GM21447 (cell line): ENCODE results near the gene MATN4.

Experiments
- ATAC-seq: cut with Tn5 transposase; IDR thresholded peaks from one replicate; pipeline ENCODE4 v1.9.1; 2021; ENCODE audit not compliant: unreplicated experiment

Gene MATN4

DNA sequence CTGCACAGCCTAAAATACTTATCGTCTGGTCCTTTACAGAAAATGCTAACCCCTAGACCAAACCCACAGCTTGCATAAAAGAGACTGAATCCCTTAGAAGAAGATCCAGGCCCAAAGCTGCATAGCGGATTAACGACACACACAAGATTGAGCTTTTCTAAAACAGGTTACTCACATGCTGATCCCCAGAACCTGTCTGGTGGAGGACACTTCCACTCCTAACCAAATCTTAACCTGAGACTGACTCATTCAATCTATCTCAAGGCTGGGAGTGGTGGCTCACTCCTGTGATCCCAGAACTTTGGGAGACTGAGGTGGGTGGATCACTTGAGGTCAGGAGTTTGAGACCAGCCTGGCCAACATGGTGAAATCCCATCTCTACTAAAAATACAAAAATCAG lies 50.9 kb downstream of the MATN4 start:
- ATAC-seq, result no peak

DNA sequence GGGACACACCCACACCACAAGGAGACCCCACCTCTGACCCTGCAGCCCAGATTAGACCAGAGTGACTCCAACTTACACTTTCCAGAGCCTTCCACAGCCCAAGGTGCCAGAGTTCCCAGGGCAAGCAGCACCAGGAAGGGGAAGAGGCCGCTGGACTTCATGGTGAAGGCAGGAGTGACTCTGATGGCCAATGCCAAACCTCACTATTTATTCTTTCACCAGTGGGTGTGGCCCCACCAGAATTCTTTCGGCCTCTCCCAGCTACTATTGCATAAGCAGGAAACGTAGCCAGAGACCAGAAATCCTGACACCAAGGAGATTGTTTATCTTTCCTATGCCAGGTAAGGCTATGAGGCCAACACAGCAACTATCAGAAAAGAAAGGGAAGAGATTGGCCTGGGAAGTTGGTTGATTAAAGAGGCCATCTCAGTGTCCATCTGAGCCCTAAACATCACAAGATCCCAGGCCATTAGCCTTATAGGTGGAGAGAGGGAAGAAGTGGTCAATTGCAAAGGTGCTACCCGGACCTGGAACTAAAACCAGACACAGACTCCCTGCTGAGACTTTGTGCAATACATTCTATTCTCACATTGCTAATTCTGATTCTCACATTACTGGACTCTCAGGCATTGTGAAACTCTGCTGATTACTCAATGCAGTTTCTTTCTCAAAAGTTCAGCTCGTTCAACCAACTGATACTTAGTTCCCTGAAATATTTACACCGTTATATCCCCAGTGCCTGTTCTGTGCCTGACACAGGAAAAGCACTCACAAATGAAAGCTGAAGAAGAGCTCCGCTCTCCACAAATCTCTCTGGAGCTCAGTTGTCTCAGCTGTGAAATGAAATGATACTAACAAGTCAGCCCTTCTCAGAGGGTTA lies 53.5 kb downstream of the MATN4 start, which contains the start of gene SLPI:
Gene SLPI, minus strand, starts transcription at position 182 of the 880 bp plus-strand sequence. Its CDS starts 21 bp downstream, at position 161.
- ATAC-seq, result no peak

DNA sequence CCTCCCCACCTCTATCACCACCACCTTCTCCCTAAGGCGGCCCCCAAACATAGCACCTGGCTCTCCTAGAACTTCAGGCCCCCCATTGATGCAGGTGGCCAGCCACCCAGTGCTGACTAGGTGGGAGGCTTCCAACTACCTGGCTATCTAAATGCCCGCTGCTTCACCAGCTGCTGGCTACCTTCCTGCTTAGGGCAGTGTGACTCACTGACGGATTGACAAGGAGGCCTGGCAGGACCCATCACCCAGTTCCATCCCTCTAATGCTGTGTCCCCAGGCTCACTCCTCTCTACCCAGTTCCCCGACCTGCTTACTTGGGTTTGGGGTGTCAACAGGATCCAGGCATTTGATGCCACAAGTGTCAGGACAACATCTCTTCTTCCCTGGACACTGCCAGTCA lies 54.8 kb downstream of the MATN4 start:
- ATAC-seq, result no peak

DNA sequence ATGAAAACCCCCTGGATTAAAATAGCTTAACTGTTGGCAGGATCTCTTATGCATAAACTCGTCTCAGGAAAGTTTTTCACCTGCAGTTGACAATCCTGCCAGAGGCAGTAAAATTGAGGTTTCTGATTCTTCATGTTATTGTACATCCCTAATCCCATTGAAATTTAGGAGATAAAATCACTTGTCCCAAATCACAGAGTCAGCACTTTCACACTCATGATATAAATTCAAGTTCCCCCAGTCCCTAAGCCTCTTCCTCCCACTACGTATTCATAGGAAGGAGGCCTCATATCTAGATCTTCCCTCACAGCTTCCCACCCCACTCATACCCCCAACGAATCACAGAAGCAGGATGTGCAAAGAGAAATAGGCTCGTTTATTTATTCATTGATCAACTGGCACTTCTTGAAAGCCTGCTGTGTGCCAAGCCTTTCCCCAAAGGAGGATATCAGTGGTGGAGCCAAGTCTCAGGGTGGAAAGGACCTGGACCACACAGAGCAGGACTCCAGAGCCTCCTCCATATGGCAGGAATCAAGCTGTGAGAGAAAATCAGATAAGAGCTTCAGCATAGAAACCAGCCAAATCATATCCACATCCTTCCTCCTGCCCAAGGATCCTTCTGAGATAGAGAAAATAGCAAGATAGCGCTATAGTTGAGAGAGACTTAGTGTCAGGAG lies 56.1 kb downstream of the MATN4 start:
- no peak for ATAC-seq

DNA sequence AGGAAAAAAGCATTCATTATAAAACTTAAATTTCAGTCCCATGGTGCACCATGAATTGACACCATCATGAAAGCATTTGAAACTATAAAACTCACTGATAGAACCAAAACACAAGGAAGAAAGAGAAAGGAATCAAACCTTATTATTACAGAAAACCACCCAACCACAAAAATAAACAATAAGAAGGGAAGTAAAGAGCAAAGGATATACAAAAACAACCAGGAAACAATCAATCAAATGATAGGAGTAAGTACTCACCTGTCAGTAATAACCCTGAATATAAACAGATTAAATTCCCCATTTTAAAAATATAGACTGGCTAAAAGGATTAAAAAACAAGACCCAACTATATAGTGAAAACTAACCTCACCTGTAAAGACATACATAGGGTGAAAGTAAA lies 59.5 kb downstream of the MATN4 start:
- ATAC-seq, result no peak

DNA sequence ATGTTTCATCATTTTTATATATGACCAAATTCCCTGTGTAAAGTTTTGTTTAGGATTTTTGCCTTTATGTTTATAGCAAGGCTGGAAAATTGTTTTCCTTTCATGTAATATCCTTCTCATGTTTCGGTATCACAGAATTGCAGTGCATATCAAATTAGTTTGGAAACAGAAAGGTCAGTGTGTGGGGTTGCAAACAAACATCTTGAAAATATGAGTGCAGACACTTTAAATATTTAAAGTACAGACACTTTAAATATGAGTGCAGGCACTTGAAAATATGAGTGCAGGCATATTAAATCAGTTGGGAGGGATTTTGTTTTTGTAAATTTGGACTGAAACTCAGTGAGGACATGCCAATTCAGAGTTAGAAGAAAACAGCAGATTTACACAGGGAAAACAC lies 60.2 kb downstream of the MATN4 start:
- ATAC-seq, result no peak

DNA sequence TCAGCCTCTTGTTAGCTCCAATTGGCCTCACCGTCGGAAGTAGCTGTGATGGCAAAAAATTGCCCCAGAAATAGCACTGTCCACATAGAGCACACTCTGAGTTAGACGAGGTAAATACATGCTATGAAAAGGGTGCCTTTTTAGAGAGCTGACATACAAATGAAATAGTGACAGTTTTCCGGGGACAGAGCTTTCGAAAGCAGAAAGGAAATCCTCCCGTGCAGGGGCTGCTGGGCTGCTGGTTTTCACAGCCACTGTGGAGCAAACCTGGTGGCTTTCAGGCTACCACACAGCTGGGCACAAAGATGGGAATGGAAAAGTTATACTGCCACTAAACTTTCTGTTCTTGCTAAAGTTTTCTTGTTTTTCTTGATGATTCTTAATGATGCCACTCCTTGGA lies 62.0 kb downstream of the MATN4 start:
- ATAC-seq, result no peak
